ENCODE data around the gene ANGPTL5. TPM values are rescaled to one million over a fixed set of nuclear protein-coding genes. Genes with fewer than 3 reads are reported as not detected.

The ANGPTL5 gene
- total and polyA plus RNA-seq, 2 experiments from 2014 or later, result not detected

- H3K9me3 Mint-ChIP-seq, result no peaks in the 10 kb centered on the region; the same call in 2 of the 3 replicates
- H3K4me3 ChIP-seq, result no peak overlapping the region
- H3K36me3 Mint-ChIP-seq (ENCODE audit: low read depth), result no peaks in the 10 kb centered on the region
- H3K79me2 ChIP-seq (replicated peaks; ENCODE audit: insufficient read depth), result no peaks in the 10 kb centered on the region
- no peaks in the 10 kb centered on the region for H3K27me3 ChIP-seq (ENCODE audit: insufficient read depth)
- no peak overlapping the region for H3K4me2 ChIP-seq
- H4K20me1 ChIP-seq (replicated peaks; ENCODE audit: insufficient read depth), result no peaks in the 10 kb centered on the region
- H3K9me2 ChIP-seq (ENCODE audit: insufficient read depth), result no peaks in the 10 kb centered on the region
- no peak overlapping the region for H3K27ac Mint-ChIP-seq
- TF ChIP-seq ETS1 (IDR thresholded peaks at IDR 0.05), result no peak
- no peak for TF ChIP-seq ZNF114 (CRISPR knock-in tag; IDR thresholded peaks at IDR 0.05)
- peaks cover 4% of the 10 kb centered on the region for H3K27me3 Mint-ChIP-seq (ENCODE audit: insufficient read depth, low read depth, poor library complexity)
- no peaks in the 10 kb centered on the region for H3K36me3 ChIP-seq (ENCODE audit: insufficient read depth)
- DNase-seq (ENCODE audit: low spot score), result no peak
- no peak for ATAC-seq
- H3K4me3 Mint-ChIP-seq, result no peak overlapping the region
- no peaks in the 10 kb centered on the region for H3F3A ChIP-seq (replicated peaks; ENCODE audit: low read depth)
- H3K27ac ChIP-seq (ENCODE audit: low read depth), result no peak overlapping the region
- no peaks in the 10 kb centered on the region for H3K4me1 Mint-ChIP-seq
- H3K4me1 ChIP-seq (ENCODE audit: insufficient read depth), result no peaks in the 10 kb centered on the region
- H2AFZ ChIP-seq, result no peak overlapping the region
These were observed 39.4 kb upstream of the ANGPTL5 start for GRCh38 chr11:101955701-101956100.

GRCh38 chr11:101955278-101955677, 39.0 kb upstream of the ANGPTL5 start:
- no peaks in the 10 kb centered on the region for H3K36me3 Mint-ChIP-seq (ENCODE audit: low read depth)
- ATAC-seq (no peak), DNase-seq (ENCODE audit: low spot score) (no peak)
- peaks cover 4% of the 10 kb centered on the region for H3K27me3 Mint-ChIP-seq (ENCODE audit: insufficient read depth, low read depth, poor library complexity)
- Histone ChIP-seq H3K4me3 (no peak overlapping the region), H3K79me2 (replicated peaks; ENCODE audit: insufficient read depth) (no peaks in the 10 kb centered on the region), H4K20me1 (replicated peaks; ENCODE audit: insufficient read depth) (no peaks in the 10 kb centered on the region), H2AFZ (no peak overlapping the region), H3K36me3 (ENCODE audit: insufficient read depth) (no peaks in the 10 kb centered on the region), H3K27me3 (ENCODE audit: insufficient read depth) (no peaks in the 10 kb centered on the region), H3K9me2 (ENCODE audit: insufficient read depth) (no peaks in the 10 kb centered on the region), H3F3A (replicated peaks; ENCODE audit: low read depth) (no peaks in the 10 kb centered on the region), H3K4me1 (ENCODE audit: insufficient read depth) (no peaks in the 10 kb centered on the region), H3K4me2 (no peak overlapping the region), H3K27ac (ENCODE audit: low read depth) (no peak overlapping the region)
- H3K27ac Mint-ChIP-seq, result no peak overlapping the region
- TF ChIP-seq STAT1 (IDR thresholded peaks at IDR 0.05; ENCODE audit: unreplicated experiment) (no peak), POLR2AphosphoS5 (IDR thresholded peaks at IDR 0.05; ENCODE audit: low read depth) (no peak), ZNF462 (CRISPR knock-in tag; IDR thresholded peaks at IDR 0.05) (no peak)
- no peaks in the 10 kb centered on the region for H3K4me1 Mint-ChIP-seq
- H3K4me3 Mint-ChIP-seq, result no peak overlapping the region
- H3K9me3 Mint-ChIP-seq, result no peaks in the 10 kb centered on the region; the same call in 2 of the 3 replicates

Measured in GM23338 (cell line).